ENCODE results near the gene MAGIX.

Gene MAGIX

DNA sequence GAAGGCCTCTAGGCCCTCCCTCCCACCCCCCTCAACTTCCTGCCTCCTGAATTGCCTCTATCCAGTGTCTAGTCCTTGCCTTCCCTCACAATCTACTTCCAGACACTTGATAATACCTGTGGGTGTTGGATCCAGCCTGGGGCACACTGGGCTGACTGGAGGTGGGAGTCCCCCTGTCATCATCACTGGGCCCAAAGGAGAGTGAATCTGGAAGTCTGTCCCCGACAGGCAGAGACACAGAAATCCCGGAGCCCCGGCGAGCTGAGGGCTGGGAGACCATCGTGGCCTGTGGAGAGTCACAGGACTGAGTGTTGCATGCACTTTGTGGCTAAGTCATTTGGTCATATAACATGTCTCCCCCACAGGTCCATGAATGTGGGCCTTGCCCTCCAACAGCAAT, 45.8 kb downstream of the MAGIX start:
- no peak for DNase-seq

DNA sequence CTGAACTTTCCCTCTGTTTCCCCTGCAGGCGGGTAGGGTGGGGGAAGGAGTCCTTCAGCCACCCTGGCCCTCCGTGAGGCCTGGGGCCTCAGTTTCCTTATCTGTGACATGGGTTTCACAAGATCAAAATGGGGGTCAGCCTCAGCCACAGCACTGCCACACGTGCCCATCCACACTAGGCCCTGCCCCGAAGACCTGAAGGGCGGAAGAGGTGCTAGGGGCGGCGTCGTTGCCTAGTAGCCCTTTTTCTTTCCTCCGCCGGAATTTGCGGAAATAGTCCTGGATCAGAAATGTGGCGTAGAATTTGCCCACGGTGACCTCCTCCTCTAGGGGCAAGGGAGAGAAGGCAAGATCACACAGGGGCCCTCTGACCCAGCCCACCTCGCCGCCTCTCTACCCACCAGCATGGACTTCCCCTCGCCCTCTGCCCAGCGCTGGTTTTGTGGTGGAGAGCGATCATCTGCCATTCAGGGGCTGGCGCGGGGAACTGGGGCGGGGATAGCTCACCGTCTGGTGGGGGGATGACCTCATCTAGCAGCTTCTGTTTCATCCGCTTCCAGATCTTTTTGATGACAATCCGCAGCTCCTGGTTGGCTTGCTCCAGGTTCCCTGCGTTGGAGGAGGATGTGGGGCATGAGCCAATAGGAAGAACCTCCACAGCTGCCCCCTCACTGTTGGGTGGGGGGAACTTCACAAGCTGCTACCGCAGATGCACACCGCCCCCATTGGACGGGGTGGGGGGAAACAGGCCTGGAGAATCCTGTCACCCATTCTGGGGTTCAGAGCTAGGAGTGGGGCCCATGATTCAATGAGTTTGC, 47.1 kb downstream of the MAGIX start:
- DNase-seq: peak in 1 of 2 donors; percentile 0

DNA sequence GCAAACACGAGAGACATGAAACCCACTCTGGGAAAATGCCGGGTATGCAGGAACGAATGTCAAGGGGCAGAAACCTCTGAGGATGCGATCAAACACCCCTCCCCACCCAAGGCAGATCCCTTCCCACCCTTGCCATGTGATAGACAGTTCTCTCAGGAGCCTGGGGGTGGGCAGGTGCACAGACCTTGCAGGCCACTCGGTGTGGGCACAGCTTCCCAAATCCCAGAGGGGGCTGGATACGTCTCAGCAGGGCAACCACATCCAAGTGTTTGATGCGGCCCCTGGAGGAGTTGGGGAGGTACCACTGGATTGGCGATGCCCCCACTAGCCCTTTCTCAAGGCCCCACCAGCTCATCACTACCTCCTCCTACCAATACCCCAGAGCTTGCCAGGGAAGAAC, 47.8 kb downstream of the MAGIX start:
- no peak for DNase-seq

DNA sequence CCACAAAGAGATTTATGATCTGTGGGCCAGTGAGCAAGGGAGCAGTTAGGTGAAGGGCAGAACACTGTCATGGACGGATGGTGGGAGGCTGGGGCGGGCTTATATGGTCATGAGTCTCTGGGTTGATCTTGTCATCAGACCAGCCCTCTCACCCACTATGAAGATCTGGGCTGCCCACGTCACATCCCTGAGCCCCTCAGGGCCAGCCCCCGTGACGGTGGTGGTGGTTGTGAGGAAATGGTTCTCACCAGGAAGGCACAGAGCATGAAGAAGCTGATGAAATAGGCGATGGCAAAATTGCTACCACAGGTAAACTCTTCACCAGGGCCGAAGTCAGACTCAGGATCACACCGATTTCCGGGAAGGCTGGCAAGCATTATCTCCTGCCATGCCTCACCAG, 48.5 kb downstream of the MAGIX start:
- DNase-seq: no peak

DNA sequence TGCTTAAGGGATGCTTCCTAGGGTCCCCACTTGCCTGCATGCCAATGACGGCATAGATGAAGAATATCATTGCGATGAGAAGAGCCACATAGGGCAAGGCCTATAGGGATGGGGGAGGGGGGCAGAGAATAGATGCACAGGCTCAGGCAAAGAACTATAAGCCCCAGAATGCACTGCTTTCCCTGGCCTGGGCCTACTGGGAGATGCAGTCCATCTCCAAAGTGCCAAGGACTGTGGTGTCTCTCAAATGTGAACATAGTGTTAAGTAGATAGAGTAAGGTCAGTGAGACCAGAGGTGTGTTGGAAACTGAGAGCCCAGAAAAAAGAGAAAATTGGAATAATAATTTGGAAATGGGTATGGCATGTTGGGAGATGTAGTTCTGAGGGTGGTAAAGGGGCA, 49.7 kb downstream of the MAGIX start:
- DNase-seq: no peak

DNA sequence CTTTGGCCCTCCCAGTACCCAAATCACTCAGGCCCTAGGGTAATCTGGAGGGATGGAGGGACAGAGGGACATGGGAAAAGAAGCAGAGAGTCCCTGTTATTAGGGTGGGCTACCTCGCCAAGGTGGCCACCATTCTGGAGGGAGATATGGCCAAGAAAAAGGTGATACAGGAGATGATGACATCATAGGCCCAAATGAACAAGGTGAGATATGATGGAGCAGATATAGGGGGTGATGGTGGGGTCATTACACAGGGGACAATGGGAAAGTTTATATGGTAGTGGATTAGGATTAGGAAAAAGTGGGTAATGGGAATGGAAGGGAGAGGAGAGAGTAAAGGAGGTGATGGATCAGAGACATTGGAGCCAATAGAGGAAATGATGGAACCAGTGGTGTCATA, 50.3 kb downstream of the MAGIX start:
- DNase-seq: no peak

DNA sequence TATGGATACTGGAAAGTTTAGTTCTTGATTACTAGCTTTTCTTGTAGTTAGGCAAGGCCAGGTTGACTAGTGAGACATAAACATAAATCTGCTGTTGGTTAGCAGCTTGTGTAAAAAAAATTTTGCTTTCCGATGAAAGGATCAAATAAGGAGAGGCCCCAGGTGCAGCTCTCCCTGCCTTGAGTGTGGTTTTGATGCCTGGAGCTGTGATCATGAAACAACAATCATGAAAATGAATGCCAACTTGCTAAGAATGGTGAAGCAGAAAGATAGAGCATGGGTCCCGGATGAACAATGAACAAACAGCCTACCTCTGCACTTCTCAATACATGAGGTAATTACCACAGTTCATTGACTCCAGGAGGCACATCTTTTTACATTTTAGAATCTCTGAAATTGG, 51.9 kb downstream of the MAGIX start:
- no peak for DNase-seq

DNA sequence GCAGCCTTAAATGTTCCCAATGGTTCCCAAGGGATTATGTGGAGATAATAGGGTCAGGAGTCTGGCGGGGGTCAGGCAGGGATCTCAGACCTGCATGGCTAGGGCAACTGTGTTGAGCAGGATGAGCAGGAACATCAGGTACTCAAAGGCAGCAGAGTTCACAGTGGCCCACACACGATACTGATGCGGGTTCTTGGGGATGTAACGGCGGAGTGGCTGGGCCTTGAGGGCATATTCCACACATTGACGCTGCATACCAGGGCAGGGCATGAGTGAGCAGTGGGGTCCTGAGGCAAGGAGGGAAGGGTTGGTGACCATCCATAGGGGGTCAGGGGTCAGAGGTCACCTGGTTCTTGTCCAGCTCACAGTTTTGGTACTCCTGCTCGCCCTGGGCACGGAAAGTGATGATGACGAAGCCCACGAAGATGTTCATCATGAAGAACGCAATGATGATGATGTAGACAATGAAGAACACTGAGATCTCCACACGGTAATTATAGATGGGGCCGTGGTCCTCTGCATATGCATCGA, 52.5 kb downstream of the MAGIX start:
- no peak for DNase-seq
